Activated naive CD4-positive, alpha-beta T cell treated with anti-CD3 and anti-CD28 coated beads, Interleukin-2, amount 50 U/mL, for 24 hours (primary cell): Measurements from ENCODE around the gene GPC3.
A peak's percentile ranks its signal among the peaks of the same experiment; 100 is the strongest.
"Not testable (repeated sequence)": the region's sequence is repeated elsewhere in the genome, so short reads cannot be mapped to it uniquely, and the experiment has no call there.

Source experiments
- H3K27ac Mint-ChIP-seq: one replicate; pipeline ENCODE4 v1.8.0; 2021; ENCODE audit warnings: mild to moderate bottlenecking, mixed read lengths
- H3K27me3 Mint-ChIP-seq: one replicate; pipeline ENCODE4 v1.8.0; 2021; ENCODE audit warnings: mixed read lengths
- H3K36me3 Mint-ChIP-seq: one replicate; pipeline ENCODE4 v1.8.0; 2021; ENCODE audit warnings: mixed read lengths
- H3K4me1 Mint-ChIP-seq: one replicate; pipeline ENCODE4 v1.8.0; 2021; ENCODE audit warnings: mixed read lengths
- H3K4me3 Mint-ChIP-seq: one replicate; pipeline ENCODE4 v1.8.0; 2021; ENCODE audit warnings: mild to moderate bottlenecking, mixed read lengths
- H3K9me3 Mint-ChIP-seq: one replicate; pipeline ENCODE4 v1.8.0; 2021; ENCODE audit warnings: mixed read lengths

GPC3 gene

DNA sequence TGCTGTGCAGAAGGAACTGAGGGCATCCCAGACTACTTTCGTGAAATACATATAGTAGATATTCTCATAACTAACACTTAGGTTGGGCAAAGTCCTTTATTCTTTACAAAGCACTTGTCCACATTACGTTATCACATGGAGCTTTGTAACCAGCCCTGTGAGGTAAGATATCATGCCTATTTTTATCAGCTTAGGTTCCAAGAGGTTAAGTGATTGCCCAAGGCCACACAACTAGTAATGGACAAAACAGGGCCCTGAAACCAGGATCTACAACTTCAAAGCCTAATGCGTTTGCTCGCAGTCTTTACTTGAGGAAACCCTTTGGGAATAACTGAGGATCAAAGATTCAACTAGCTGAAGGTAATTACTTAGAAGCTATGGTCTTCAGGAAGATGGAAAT is 261.5 kb downstream of the GPC3 start:
- Mint-ChIP-seq H3K9me3 (no peaks in the 10 kb centered on the region), H3K4me3 (no peak overlapping the region), H3K27me3 (no peaks in the 10 kb centered on the region), H3K4me1 (peaks cover 18% of the 10 kb centered on the region), H3K36me3 (no peaks in the 10 kb centered on the region), H3K27ac (no peak overlapping the region)

DNA sequence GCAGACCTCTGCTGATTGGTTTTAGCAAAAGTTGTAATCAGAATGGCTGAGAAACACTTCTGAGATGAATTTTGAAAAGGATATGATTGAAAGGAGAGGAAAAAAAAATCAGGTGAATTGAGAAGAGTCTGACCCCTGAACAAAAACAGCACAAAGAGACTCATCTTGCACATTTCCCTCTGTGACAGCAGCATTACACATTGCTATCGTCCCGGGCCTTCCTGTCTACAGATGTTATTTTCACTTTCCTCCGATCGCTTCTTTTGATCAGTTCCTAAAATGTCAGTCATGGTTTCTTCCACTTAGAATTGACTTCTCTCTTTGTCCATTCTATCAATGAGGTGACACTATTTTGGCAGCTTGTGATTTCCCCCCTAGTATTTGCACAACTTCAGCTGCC is 262.6 kb downstream of the GPC3 start:
- Mint-ChIP-seq H3K36me3 (no peaks in the 10 kb centered on the region), H3K4me3 (peak overlapping the region; percentile 61), H3K4me1 (peaks cover 19% of the 10 kb centered on the region), H3K27me3 (no peaks in the 10 kb centered on the region), H3K27ac (peak overlapping the region; percentile 31), H3K9me3 (no peaks in the 10 kb centered on the region)

DNA sequence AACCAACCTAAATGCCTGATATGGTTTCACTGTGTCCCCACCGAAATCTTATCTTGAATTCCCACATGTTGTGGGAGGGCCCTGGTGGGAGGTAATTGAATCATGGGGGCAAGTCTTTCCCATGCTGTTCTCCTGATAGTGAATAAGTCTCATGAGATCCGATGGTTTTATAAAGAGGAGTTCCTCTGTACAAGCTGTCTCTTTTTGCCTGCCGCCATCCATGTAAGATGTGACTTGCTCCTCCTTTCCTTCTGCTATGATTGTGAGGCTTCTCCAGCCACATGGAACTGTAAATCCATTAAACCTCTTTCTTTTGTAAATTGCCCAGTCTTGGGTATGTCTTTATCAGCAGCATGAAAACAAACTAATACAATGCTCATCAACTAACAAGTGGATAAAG is 265.1 kb downstream of the GPC3 start:
- H3K4me1 Mint-ChIP-seq: peaks cover 24% of the 10 kb centered on the region
- H3K9me3 Mint-ChIP-seq, H3K4me3 Mint-ChIP-seq, H3K27ac Mint-ChIP-seq, H3K36me3 Mint-ChIP-seq, H3K27me3 Mint-ChIP-seq: not testable (repeated sequence)

DNA sequence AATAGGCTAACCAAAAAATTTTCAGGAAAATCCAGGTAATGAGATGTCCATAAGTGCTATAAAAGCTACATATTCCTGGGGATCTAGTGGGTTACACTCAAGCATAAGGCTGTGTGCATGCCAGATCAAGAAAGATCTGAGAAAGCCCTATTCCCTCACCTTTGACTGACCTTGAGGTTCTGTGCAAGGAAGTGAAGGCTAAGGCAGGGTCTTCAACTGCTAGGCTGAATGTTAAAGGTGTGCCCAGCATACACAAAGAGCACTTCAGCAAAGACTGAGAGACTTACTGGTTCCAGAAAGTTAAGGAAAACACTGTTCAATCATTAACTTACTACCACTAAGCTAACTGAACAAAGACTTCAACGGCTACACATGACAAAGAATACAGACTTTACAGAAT is 269.7 kb downstream of the GPC3 start:
- Mint-ChIP-seq H3K36me3 (no peaks in the 10 kb centered on the region), H3K27me3 (no peaks in the 10 kb centered on the region), H3K4me1 (peaks cover 6% of the 10 kb centered on the region), H3K4me3 (no peak overlapping the region), H3K27ac (no peak overlapping the region), H3K9me3 (no peaks in the 10 kb centered on the region)

DNA sequence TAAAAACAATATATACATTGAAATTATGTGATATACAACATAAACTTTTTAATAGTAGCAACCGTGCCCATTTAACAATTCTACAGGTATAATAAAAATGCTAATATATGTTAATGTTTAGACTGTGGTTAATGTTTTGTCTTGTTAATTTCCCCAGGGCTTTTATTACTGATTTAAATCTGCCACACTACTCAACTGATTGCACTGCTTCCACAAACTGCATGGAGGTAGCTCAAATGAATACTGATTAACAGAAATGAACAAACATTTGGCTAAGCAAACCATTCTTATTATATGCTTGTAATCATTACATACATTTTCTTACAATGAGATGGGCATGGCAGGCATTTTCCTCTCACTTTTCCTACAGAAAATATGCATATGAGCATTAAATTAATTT is 275.9 kb downstream of the GPC3 start:
- Mint-ChIP-seq H3K27me3 (no peaks in the 10 kb centered on the region), H3K4me1 (no peaks in the 10 kb centered on the region), H3K4me3 (no peak overlapping the region), H3K9me3 (no peaks in the 10 kb centered on the region), H3K27ac (no peak overlapping the region), H3K36me3 (no peaks in the 10 kb centered on the region)

DNA sequence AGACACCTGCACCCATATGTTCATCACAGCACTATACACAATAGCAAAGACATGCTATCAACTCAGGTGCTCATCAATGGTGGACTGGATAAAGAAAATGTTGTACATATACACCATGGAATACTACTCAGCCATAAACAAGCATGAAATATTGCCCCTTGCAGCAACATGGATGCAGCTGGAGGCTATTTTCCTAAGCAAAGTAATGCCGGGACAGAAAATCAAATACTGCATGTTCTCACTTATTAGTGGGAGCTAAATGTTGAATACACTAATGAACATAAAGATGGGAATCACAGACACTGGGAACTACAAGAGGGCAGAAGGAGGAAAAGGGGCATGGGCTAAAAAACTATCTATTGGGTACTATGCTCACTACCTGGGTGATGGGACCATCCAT is 278.5 kb downstream of the GPC3 start:
- no peak overlapping the region for H3K4me3 Mint-ChIP-seq
- no peaks in the 10 kb centered on the region for H3K27me3 Mint-ChIP-seq
- H3K4me1 Mint-ChIP-seq: no peaks in the 10 kb centered on the region
- H3K9me3 Mint-ChIP-seq: no peaks in the 10 kb centered on the region
- no peaks in the 10 kb centered on the region for H3K36me3 Mint-ChIP-seq
- no peak overlapping the region for H3K27ac Mint-ChIP-seq

DNA sequence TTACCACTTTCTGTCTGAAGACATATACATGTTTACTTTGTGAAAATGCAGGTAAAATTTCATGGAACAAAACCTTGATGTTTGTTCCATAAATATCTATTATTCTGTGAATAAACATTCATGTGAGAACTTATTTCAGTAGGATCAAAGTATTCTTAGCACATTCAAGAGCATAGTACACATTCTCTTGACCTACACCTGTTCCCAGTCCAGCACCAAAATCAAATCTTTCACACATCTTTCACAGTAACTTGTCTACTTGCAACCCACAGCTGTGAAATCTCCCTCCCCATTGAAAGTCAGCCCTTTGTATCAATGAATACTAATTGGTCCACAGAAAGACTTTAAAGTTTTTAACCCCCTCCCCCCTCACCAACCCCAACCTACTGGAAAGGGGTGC is 283.2 kb downstream of the GPC3 start:
- Mint-ChIP-seq H3K36me3 (no peaks in the 10 kb centered on the region), H3K4me1 (no peaks in the 10 kb centered on the region), H3K9me3 (no peaks in the 10 kb centered on the region), H3K4me3 (no peak overlapping the region), H3K27ac (no peak overlapping the region), H3K27me3 (no peaks in the 10 kb centered on the region)

DNA sequence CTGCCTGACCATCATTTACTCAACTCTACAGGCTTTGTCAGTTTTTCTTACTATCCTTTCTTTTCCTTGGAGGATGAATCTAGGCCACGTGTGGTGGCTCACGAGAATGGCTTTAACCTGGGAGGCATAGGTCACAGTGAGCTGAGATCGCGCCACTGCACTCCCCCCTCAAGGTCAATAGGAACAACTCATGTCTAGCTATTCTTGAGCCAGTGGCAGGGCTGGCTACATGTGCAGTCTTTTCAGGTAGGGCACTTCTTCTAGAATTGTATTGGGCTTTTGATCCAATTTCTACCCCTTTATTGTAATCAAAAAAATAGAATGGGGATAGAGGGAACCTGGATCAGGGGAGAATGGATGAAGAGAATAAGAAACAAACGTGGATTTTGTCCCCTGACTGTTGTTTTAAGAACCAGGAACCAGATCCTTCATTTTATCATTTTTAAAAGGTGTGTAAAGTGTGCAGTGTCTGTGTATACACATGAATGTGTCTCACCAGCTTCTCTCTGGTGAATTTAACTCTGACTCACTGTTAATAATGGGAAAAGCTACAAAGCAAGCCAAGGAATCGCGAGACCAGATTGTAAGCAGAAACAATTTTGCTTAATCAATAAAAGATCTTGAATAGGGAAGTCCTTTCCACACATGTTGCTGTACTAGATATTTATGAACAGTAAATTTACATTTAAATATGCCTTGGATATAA is 286.2 kb downstream of the GPC3 start:
- no peaks in the 10 kb centered on the region for H3K9me3 Mint-ChIP-seq
- H3K4me1 Mint-ChIP-seq: no peaks in the 10 kb centered on the region
- no peak overlapping the region for H3K4me3 Mint-ChIP-seq
- no peaks in the 10 kb centered on the region for H3K36me3 Mint-ChIP-seq
- no peak overlapping the region for H3K27ac Mint-ChIP-seq
- no peaks in the 10 kb centered on the region for H3K27me3 Mint-ChIP-seq

DNA sequence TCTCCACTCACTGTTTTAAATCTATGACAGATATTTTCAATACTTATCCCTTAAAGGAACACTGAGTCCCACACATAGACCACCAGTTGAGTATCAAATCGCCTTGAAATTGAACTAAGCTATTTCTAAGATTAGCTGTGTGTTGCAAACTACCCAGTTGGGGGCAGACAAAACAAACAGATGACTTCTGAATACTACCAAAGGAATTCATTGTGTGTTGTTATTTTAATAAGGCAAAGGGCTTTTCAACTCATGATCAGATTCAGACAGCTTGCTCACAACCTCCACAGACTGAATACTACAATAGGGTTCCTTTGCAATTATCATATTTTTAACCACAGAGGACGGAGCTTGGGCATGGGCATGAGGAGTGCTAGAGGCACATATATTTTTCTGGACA is 287.1 kb downstream of the GPC3 start:
- H3K4me1 Mint-ChIP-seq: no peaks in the 10 kb centered on the region
- H3K4me3 Mint-ChIP-seq: no peak overlapping the region
- no peaks in the 10 kb centered on the region for H3K9me3 Mint-ChIP-seq
- no peaks in the 10 kb centered on the region for H3K36me3 Mint-ChIP-seq
- no peak overlapping the region for H3K27ac Mint-ChIP-seq
- no peaks in the 10 kb centered on the region for H3K27me3 Mint-ChIP-seq

DNA sequence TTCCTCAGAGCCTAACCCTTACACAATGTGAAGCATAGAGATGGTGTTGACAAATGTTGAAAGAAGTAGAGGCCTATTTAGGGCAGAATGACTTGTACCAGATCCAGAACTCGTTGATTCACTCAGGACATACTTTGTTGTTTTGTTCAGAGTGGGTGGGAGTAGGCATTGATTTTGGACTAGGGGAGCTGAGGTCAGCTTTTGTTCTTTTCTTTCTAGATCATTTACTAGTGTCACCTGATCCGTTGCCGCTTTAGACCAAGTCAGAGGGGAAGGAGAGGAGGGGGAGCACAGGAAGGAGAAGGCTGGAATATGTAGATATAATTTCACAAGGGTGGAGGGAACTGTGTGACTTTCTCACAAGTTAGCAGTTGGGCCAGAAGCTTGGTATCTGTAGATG is 287.7 kb downstream of the GPC3 start:
- Mint-ChIP-seq H3K36me3 (no peaks in the 10 kb centered on the region), H3K4me3 (no peak overlapping the region), H3K27me3 (no peaks in the 10 kb centered on the region), H3K27ac (no peak overlapping the region), H3K4me1 (no peaks in the 10 kb centered on the region), H3K9me3 (no peaks in the 10 kb centered on the region)

DNA sequence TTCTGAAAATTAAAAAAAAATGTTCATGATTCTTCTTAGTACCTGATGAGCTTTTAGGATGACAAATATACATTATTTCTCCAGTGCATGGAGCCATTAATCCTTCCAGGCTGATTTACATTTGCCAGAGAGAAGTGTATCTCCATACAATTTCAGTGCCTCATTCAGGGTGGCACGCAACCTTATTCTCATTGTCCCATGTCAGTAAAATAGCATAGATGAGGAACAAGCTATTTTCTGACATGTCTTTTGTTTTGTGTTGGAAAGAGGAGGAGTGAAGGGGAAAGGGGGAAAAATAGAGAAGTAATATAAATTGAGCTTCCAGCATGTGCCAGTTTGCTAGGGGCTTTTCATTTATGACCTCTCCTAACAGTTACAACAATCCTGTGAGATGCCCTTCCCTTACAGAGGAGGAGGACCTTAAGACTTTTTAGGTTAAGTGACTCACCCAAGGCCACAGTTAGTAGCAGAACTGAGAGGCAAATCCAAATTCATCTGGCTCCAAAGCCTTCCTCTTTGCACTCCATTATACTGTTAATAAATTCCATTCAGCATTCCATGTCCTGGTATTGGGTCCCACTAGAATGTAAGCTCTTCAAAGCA is 295.3 kb downstream of the GPC3 start:
- Mint-ChIP-seq H3K4me1 (no peaks in the 10 kb centered on the region), H3K36me3 (no peaks in the 10 kb centered on the region), H3K9me3 (no peaks in the 10 kb centered on the region), H3K27ac (no peak overlapping the region), H3K27me3 (no peaks in the 10 kb centered on the region), H3K4me3 (no peak overlapping the region)

DNA sequence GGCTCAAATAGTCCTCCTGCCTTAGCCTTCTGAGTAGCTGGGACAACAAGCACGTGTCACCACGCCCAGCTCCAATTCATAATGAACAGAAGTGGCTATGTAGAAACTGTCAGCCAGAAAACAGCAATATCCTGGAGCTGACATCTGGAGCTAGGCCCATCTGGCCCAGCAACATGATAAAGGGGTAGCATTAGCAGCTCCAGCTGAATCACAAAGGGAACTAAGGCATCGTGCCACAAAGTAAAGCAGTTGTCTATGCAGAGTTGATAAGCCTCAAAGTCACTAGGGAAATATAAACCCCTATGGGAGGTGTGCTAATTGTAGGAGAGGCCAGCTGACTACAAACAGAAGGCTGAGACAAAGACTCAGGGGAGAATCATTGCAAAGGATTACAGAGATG is 299.6 kb downstream of the GPC3 start:
- H3K36me3 Mint-ChIP-seq: no peaks in the 10 kb centered on the region
- H3K27me3 Mint-ChIP-seq: no peaks in the 10 kb centered on the region
- no peak overlapping the region for H3K27ac Mint-ChIP-seq
- H3K4me1 Mint-ChIP-seq: peaks cover 5% of the 10 kb centered on the region
- H3K4me3 Mint-ChIP-seq: no peak overlapping the region
- no peaks in the 10 kb centered on the region for H3K9me3 Mint-ChIP-seq

DNA sequence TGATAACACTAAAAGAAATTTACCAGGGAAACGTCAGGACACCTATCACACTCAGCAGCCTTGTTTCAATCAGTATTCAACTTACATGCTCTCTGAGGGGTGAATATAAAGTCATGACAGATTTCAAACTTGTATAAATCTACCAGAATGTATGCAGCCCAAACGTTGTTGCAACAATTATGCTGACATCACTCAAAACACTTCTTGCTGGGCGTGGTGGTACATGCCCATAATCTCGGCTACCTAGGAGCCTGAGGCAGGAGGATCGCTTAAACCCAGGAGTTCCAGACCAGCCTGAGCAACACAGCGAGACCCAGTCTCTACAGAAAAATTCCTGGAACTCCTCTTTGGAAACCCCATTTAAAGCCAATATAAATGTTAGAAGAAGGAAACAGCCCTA is 303.5 kb downstream of the GPC3 start:
- Mint-ChIP-seq H3K36me3 (no peaks in the 10 kb centered on the region), H3K4me3 (no peak overlapping the region), H3K27me3 (no peaks in the 10 kb centered on the region), H3K4me1 (peaks cover 5% of the 10 kb centered on the region), H3K27ac (no peak overlapping the region), H3K9me3 (no peaks in the 10 kb centered on the region)

DNA sequence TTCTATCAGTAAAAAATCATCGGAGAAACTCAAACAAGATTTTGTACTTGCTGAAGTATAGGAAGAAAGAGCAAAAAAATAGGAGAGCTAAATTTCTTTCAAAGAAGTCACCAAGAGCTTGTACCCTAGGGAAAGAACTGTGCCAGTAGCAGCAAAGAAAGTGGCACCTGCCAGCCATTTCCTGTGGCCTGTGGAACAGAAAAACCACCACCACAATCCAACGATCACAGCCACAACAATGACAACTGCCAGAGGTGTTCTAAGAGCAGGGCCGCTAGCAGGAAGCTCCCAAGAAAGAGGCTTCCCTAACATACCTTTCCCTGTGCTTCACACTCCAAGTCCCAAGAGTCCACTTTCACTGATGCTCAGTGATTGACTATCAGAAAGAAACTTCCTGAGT is 304.0 kb downstream of the GPC3 start:
- Mint-ChIP-seq H3K36me3 (no peaks in the 10 kb centered on the region), H3K4me3 (no peak overlapping the region), H3K27ac (no peak overlapping the region)

DNA sequence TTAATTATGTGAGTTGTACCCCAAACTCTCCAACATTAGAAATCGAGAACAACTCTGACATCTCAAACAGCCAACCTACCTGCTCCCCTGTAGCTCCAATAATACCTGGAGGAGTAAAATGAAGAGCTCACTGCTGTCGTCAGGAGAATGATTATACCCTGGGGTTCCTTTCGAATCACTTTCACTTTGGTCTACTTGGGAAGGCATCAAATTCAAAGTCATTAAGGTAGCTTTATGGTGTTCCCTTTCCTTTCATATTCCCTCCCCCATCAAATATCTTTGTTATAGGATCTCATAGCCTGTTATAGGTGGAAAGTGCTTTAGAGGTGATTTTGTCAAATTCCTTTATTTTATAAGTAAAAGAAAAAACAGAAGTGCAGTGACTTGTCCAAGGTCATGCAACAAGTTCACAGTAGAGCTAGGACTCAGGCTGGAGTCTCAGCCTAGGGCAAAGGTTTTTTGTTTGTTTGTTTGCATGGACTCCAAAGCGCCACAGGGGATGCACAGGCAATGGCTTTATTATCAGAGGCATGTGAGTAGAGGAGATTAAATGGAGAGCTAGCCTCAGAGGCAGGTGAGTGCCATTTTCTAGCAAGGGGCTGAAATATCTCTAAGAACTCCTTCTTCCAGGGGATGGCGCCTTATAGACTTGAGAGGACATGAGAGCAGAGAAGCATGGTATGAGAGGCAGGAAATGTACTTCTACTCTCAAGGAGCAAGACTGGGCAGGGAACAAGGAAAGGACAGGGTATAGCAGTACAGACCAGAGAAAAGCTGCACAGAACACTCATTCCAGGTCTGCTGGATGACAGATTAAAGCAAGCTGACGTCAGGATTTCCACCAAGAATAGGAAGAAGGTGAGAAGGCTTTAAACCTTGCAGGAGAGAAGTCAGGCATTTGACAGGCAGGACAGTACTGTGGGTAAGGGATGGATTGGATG is 308.0 kb downstream of the GPC3 start:
- H3K27ac Mint-ChIP-seq: no peak overlapping the region
- peaks cover 5% of the 10 kb centered on the region for H3K4me1 Mint-ChIP-seq
- H3K9me3 Mint-ChIP-seq: no peaks in the 10 kb centered on the region
- H3K27me3 Mint-ChIP-seq: no peaks in the 10 kb centered on the region
- no peaks in the 10 kb centered on the region for H3K36me3 Mint-ChIP-seq
- no peak overlapping the region for H3K4me3 Mint-ChIP-seq

More for the DNA sequence above, 304.0 kb downstream of the GPC3 start:
- H3K4me1 Mint-ChIP-seq: peaks cover 5% of the 10 kb centered on the region
- no peaks in the 10 kb centered on the region for H3K9me3 Mint-ChIP-seq
- H3K27me3 Mint-ChIP-seq: no peaks in the 10 kb centered on the region
